IPS-NIHi7 (cell line): Measurements from ENCODE around the gene KLHL10.
"Not testable (repeated sequence)": the region's sequence is repeated elsewhere in the genome, so short reads cannot be mapped to it uniquely, and the experiment has no call there.

Source experiments
- DNase-seq: peaks from one replicate; pipeline ENCODE4 v3.0.0; 2012; ENCODE audit warnings: mixed read lengths; ENCODE audit errors: extremely low spot score

KLHL10 gene

DNA sequence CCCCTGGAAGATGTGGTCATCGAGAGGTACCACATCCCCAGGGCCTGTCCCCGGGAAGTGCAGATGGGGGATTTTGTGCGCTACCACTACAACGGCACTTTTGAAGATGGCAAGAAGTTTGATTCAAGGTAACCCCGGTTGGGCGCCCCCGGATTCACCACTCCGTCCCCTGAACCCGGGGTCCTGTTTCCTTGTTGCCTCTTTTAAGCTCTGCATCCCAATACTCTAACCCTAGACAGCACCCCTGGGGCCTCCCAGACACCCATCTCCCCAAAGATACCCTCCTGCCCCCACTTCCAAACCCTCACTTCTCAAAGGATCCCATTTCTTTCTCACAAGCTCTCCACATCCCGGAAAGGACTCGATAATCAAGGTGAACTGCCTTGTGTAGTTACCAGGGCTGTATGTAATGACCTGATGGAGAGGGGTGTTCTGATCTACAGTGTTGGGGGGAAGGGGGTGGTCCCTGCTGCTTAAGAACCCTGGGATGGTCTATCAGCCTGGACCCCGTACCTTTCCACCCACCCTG is 24.4 kb upstream of the KLHL10 start:
- no peak for DNase-seq

DNA sequence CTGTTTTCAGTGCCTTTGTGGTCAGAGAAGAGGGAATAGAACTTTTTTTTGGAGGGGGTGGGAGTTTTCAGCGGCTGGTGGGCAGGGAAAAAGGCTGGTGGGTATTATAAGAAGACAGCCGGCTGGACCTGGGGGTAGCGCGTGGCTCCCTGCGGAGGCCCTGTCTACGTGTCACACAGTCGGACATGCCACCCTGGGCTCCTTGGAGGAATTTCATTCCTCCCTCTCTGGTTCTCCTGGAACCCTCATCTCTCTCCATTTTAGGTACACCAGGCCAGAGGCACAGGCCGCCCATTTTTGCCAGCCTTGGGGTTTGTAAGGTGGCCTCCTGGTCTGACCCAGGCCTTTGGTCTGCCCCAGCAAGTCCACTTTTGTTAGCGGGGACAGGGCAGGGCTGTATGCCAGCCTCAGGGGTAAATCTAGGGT is 23.9 kb upstream of the KLHL10 start:
- no peak for DNase-seq

GRCh38 chr17:41814195-41814594 is 23.4 kb upstream of the KLHL10 start:
- DNase-seq = no peak

GRCh38 chr17:41816637-41817320 is 20.8 kb upstream of the KLHL10 start:
- DNase-seq = no peak

GRCh38 chr17:41818024-41818423 is 19.6 kb upstream of the KLHL10 start:
- DNase-seq = no peak

GRCh38 chr17:41821776-41822175 is 15.8 kb upstream of the KLHL10 start:
- DNase-seq = no peak

DNA sequence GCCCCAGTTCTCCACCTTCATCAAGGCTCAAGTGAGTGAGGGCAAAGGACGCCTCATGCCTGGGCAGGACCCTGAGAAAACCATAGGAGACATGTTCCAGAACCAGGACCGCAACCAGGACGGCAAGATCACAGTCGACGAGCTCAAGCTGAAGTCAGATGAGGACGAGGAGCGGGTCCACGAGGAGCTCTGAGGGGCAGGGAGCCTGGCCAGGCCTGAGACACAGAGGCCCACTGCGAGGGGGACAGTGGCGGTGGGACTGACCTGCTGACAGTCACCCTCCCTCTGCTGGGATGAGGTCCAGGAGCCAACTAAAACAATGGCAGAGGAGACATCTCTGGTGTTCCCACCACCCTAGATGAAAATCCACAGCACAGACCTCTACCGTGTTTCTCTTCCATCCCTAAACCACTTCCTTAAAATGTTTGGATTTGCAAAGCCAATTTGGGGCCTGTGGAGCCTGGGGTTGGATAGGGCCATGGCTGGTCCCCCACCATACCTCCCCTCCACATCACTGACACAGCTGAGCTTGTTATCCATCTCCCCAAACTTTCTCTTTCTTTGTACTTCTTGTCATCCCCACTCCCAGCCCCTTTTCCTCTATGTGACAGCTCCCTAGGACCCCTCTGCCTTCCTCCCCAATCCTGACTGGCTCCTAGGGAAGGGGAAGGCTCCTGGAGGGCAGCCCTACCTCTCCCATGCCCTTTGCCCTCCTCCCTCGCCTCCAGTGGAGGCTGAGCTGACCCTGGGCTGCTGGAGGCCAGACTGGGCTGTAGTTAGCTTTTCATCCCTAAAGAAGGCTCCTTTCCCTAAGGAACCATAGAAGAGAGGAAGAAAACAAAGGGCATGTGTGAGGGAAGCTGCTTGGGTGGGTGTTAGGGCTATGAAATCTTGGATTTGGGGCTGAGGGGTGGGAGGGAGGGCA is 15.1 kb upstream of the KLHL10 start:
- no peak for DNase-seq

DNA sequence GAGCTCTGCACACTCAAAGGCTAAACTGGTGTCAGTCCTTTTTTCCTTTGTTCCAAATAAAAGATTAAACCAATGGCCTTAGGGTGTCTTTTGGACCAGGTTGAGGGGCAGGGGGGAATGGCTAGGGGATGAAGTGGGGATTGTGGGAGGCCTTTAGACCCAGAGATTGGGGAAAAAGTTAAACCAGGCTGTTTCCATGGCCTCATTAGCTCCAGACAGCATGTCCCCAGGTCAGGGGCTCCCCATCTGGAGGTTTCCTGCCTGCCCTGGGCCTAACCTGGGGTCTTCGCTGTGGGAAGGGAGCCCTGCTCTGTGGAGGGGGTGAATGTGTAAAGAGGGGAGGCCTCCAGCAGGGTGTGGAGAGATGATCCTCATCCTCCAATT is 14.5 kb upstream of the KLHL10 start:
- no peak for DNase-seq

- no peak for DNase-seq
Measured at GRCh38 chr17:41823580-41823979, 14.0 kb upstream of the KLHL10 start.

DNA sequence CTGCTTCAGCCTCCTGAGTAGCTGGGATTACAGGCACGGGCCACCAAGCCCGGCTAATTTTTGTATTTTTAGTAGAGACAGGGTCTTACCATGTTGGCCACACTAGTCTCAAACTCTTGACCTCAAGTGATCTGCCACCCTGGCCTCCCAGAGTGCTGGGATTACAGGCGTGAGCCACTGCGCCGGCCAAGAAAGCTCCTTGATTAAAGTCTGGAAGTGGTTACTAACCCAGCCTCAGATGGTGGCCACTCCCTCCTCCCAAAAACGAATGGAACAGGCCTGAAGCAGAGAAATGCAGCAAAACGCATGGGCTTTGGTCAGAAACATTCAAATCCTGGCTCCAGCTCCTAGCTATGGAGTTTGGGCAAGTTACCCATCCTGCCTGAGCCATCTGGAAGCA is 13.5 kb upstream of the KLHL10 start:
- DNase-seq = no peak

DNA sequence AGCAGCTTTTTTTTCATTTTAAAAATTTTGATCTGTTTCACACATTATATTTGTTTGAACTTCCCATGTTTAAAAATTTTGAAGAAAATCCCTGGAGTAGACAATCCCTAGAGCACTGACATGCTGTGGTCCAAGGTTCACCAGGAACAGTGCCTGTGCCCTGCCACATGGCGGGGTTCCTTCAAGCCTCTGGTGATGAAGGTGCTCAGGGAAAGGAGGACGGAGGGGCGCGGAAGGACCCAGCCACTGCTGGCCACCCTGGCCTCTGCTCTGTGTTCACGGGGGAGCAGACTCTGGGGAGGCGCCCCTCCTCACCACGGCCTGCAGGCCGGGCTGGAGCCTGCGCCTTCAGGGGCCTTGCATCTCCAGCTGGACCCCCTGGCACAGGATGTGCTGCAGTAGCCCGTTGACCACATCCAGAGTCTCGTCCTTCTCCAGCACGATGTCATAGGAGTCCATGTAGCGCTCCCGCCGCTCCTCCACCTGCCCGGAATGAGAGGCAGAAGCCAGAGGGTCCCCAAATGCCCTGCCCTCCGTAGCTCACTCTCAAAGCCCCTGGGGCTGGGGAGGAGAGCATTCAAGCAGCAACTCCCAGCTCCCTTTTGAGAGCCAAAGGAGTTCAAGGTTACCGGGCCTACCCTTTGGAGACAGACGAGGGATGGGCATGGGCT is 12.3 kb upstream of the KLHL10 start:
- no peak for DNase-seq

- not testable (repeated sequence) for DNase-seq
Measured at GRCh38 chr17:41829961-41830360, 7.7 kb upstream of the KLHL10 start.

GRCh38 chr17:41835214-41835799 is 2.3 kb upstream of the KLHL10 start:
- DNase-seq = no peak

DNA sequence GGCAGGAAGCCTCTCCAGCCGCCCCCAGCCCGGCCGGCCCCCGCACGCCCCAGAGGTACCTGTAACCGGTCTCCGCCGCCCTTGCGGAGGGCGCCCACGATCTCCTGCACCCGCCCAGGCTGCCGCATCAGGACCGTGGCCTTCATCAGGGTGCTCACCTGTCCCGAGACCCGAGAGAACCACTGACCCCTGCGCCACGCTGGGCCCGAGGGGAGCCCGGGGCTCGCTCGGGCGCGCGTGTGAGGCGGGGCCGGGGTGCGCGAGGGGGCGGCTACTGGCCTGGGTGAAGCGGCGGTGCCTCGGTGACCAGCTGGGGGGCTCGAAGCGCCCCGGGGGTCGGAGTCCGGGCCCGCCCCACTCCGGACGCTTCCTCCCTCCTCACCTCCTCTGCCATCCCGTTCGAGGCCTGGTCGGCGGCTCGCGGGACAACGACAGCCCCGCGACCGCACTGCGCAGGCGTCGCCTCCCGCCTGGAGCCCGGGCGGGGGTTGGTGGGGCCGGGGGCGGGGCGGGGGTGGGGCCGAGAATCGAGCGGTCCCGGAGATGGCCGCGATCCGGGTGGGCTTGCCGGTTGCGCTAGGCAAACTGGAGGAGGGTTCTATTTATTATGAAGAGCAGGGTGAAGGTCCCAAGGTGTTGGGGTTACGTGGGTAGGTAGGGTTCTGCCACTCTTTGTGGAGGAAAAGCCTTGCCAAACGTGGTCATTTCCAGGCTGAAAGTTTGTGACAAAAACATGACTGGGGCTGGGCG is 1.6 kb upstream of the KLHL10 start, which contains the start of gene NT5C3B:
NT5C3B (minus strand) TSS at position 433 of the 750 bp plus-strand sequence; CDS start at position 394, 39 bp downstream.
- DNase-seq = peak; percentile 93

DNA sequence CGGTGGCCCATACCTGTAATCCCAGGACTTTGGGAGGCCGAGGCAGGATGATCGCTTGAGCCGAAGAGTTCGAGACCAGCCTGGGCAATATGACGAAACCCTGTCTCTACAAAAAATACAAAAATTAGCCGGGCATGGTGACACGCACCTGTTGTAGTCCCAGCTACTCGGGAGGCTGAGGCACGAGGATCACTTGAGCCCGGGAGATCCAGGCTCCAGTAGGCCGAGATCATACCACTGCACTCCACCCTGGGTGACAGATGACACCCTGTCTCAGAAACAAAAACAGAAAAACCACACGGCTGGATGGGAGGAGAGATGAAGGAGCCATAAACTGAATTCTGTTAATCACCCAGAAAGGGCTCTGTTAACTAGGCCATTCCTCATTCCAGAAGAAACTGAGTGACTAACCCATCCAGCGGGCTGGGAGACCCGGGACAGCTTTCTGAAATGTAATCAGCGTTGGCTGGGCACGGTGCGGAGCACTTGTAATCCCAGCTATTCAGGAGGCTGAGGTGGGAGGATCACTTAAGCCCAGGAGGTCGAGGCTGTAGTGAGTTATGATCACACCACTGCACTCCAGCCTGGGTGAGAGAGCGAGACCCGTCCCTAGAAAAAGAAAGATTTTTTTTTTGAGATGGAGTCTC is 952 bp upstream of the KLHL10 start:
- no peak for DNase-seq

DNA sequence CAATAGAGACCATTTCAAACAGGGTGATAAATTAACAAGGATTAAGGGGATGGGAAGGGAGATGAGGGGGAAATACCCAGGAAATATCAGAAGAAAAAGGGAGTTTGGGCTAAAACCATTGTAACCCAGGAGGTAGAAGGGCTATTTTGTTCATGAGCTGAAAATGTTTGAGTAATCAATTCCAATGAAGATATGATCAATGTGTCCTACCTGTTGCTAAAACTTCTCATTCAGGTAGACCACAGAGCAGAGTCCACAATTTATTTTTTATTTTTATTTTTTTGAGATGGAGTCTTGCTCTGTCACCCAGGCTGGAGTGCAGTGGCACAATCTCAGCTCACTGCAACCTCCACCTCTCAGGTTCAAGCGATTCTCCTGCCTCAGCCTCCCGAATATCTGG is 1.8 kb downstream of the KLHL10 start:
- not testable (repeated sequence) for DNase-seq

DNA sequence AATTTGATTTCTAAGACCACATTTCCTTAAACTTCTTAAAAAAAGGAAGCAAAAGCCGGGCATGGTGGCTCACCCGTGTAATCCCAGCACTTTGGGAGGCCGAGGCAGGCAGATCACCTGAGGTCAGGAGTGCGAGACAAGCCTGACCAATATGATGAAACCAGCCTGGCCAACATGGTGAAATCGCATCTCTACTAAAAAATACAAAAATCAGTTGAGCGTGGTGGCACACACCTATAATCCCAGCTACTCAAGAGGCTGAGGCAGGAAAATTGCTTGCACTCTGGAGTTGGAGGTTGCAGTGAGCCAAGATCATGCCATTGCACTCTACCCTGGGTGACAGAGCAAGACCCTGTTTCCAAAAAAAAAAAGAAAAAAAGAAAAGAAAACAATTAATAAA is 3.2 kb downstream of the KLHL10 start:
- not testable (repeated sequence) for DNase-seq

GRCh38 chr17:41844971-41845370 is 7.3 kb downstream of the KLHL10 start:
- no peak for DNase-seq

DNA sequence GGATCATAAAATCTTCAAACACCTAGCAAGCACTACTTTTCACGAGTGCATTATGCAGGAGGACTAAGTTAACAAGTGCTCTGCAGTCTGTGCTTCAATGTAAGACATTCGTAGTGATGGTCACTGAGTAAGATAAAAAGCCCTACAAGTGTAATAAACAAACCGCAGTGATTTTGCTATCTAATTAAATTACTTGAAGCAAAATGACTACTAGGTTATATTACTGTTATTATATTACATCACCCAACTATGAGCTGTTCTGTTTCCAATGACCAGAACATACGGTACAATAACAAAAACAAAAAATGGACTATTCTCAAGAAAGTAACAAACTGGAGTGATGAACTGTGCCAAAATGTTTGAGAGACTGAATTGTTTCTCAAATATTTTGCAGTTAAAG is 11.2 kb downstream of the KLHL10 start:
- no peak for DNase-seq

GRCh38 chr17:41849251-41849990 is 11.8 kb downstream of the KLHL10 start:
- no peak for DNase-seq
